Measurements from ENCODE around the gene KRT71.

The KRT71 gene

GRCh38 chr12:52581066-52581465 lies 28.1 kb upstream of the KRT71 start:
- no peak overlapping the region for H3K4me3 ChIP-seq (ENCODE audit: low read depth in 1 of 2, low read length in 1 of 2)
- no peaks in the 10 kb centered on the region for H3K4me1 ChIP-seq (ENCODE audit: control insufficient read depth in 1 of 2, insufficient read depth in 1 of 2, low read depth in 1 of 2, low read length in 1 of 2)
- H3K9me3 ChIP-seq: no peaks in the 10 kb centered on the region
- no peak for TF ChIP-seq CTCF (IDR thresholded peaks at IDR 0.05)
- H3K27ac ChIP-seq: no peak overlapping the region
- no peaks in the 10 kb centered on the region for H3K36me3 ChIP-seq
- H3K27me3 ChIP-seq: no peaks in the 10 kb centered on the region

DNA sequence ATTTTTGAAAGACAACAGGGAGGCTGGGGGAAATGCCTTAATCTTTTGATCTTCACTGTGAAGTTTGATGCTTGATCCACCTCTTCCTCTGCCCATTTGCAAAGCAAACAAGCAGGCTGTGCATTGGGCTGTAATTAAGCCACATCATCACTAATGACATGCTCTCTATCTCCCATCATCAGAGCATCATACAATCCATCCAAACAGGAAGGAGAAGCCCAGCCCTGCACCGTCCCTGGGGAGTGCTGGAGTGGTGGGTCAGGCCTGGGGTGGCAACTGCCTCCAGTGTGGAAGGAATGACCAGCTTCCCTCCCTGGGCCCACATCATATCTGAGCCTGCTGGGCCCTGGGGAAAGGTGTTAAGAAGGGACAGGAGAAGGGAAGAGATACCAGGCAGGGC lies 27.6 kb upstream of the KRT71 start:
- Histone ChIP-seq H3K4me3 (ENCODE audit: low read depth in 1 of 2, low read length in 1 of 2) (no peak overlapping the region), H3K36me3 (no peaks in the 10 kb centered on the region), H3K27ac (no peak overlapping the region), H3K9me3 (no peaks in the 10 kb centered on the region), H3K4me1 (ENCODE audit: control insufficient read depth in 1 of 2, insufficient read depth in 1 of 2, low read depth in 1 of 2, low read length in 1 of 2) (no peaks in the 10 kb centered on the region), H3K27me3 (no peaks in the 10 kb centered on the region)
- no peak for TF ChIP-seq CTCF (IDR thresholded peaks at IDR 0.05)

GRCh38 chr12:52579468-52580465 lies 26.8 kb upstream of the KRT71 start:
- Histone ChIP-seq H3K9me3 (no peaks in the 10 kb centered on the region), H3K36me3 (no peaks in the 10 kb centered on the region), H3K4me3 (ENCODE audit: low read depth in 1 of 2, low read length in 1 of 2) (no peak overlapping the region), H3K27ac (no peak overlapping the region), H3K4me1 (ENCODE audit: control insufficient read depth in 1 of 2, insufficient read depth in 1 of 2, low read depth in 1 of 2, low read length in 1 of 2) (no peaks in the 10 kb centered on the region), H3K27me3 (no peaks in the 10 kb centered on the region)
- TF ChIP-seq CTCF (IDR thresholded peaks at IDR 0.05): no peak

DNA sequence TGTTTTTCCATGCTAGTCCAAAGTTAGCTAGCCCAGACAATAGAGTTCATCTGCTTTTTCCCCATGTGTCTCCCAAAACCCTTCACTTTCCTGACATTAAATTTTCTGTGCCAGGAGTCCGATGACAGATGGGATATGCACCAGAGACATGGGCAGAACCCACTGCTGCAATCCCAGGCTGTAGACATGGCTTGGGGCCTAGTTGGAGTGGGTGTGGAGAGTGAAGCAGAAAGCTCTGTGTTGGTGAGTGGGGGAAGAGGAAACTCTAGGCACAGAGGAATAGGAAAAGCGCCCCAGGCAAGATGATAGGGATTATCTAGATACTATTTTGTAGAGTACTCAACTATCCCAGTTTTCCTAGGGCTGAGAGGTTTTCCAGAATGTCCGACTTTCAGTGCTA lies 25.5 kb upstream of the KRT71 start:
- TF ChIP-seq CTCF (IDR thresholded peaks at IDR 0.05): no peak
- H3K27me3 ChIP-seq: no peaks in the 10 kb centered on the region

GRCh38 chr12:52577316-52577715 lies 24.4 kb upstream of the KRT71 start:
- no peak for TF ChIP-seq CTCF (IDR thresholded peaks at IDR 0.05)
- H3K9me3 ChIP-seq: no peaks in the 10 kb centered on the region
- H3K36me3 ChIP-seq: no peaks in the 10 kb centered on the region
- H3K27ac ChIP-seq: no peak overlapping the region
- no peaks in the 10 kb centered on the region for H3K4me1 ChIP-seq (ENCODE audit: control insufficient read depth in 1 of 2, insufficient read depth in 1 of 2, low read depth in 1 of 2, low read length in 1 of 2)
- H3K4me3 ChIP-seq (ENCODE audit: low read depth in 1 of 2, low read length in 1 of 2): no peak overlapping the region
- H3K27me3 ChIP-seq: no peaks in the 10 kb centered on the region

More for the DNA sequence above, 25.5 kb upstream of the KRT71 start:
- no peaks in the 10 kb centered on the region for H3K9me3 ChIP-seq
- no peak overlapping the region for H3K4me3 ChIP-seq (ENCODE audit: low read depth in 1 of 2, low read length in 1 of 2)
- no peak overlapping the region for H3K27ac ChIP-seq
- H3K36me3 ChIP-seq: no peaks in the 10 kb centered on the region
- no peaks in the 10 kb centered on the region for H3K4me1 ChIP-seq (ENCODE audit: control insufficient read depth in 1 of 2, insufficient read depth in 1 of 2, low read depth in 1 of 2, low read length in 1 of 2)

Data from neutrophil (primary cell).